ENCODE measurements around the gene LAMA3. TPM values are rescaled to one million over a fixed set of nuclear protein-coding genes. Genes with fewer than 3 reads are reported as not detected.

Gene LAMA3
- total RNA-seq, 1 donor from 2014 or later, result 106 TPM

- peaks cover 23% of the 10 kb centered on the region for H3K4me1 ChIP-seq
- no peak overlapping the region for H3K4me3 ChIP-seq
- H3K9me3 ChIP-seq, result no peaks in the 10 kb centered on the region
- no peak for TF ChIP-seq CTCF (IDR thresholded peaks at IDR 0.05)
- no peak for TF ChIP-seq POLR2A (IDR thresholded peaks at IDR 0.05)
- TF ChIP-seq POLR2AphosphoS5 (IDR thresholded peaks at IDR 0.05; ENCODE audit: insufficient read depth in 1 of 2, low read depth in 1 of 2), result no peak
- peaks cover 0 to 4% of the 10 kb centered on the region in 2 donors for H3K36me3 ChIP-seq
- no peak overlapping the region for H3K27ac ChIP-seq
- intact Hi-C loops (cut with DNase I), result no loop called here
- no peak for DNase-seq (ENCODE audit: extremely low spot score in 2 of 2)
- no peaks in the 10 kb centered on the region for H3K27me3 ChIP-seq
Observed at GRCh38 chr18:23648940-23649607, 40.2 kb upstream of the LAMA3 start.

- TF ChIP-seq POLR2A (IDR thresholded peaks at IDR 0.05) (no peak), POLR2AphosphoS5 (IDR thresholded peaks at IDR 0.05; ENCODE audit: insufficient read depth in 1 of 2, low read depth in 1 of 2) (peak in 1 of 2 donors; percentile 74)
- no peaks in the 10 kb centered on the region for H3K36me3 ChIP-seq
- no peak overlapping the region for H3K4me3 ChIP-seq
- no peaks in the 10 kb centered on the region for H3K27me3 ChIP-seq
- intact Hi-C loops (cut with DNase I), result no loop called here
- H3K27ac ChIP-seq, result no peak overlapping the region
- no peaks in the 10 kb centered on the region for H3K9me3 ChIP-seq
- DNase-seq (ENCODE audit: extremely low spot score in 2 of 2), result no peak
- peaks cover 17% of the 10 kb centered on the region for H3K4me1 ChIP-seq
Observed at GRCh38 chr18:23650968-23651927, 38.0 kb upstream of the LAMA3 start.

- Histone ChIP-seq H3K4me1 (peaks cover 17% of the 10 kb centered on the region), H3K27ac (no peak overlapping the region), H3K36me3 (no peaks in the 10 kb centered on the region), H3K27me3 (no peaks in the 10 kb centered on the region), H3K9me3 (no peaks in the 10 kb centered on the region), H3K4me3 (no peak overlapping the region)
- intact Hi-C loops (cut with DNase I), result no loop called here
- TF ChIP-seq POLR2AphosphoS5 (IDR thresholded peaks at IDR 0.05; ENCODE audit: insufficient read depth in 1 of 2, low read depth in 1 of 2) (no peak), POLR2A (IDR thresholded peaks at IDR 0.05) (no peak), CTCF (IDR thresholded peaks at IDR 0.05) (no peak)
- DNase-seq (ENCODE audit: extremely low spot score in 2 of 2), result no peak
Observed at GRCh38 chr18:23652232-23652631, 37.0 kb upstream of the LAMA3 start.

- no peak overlapping the region for H3K27ac ChIP-seq
- intact Hi-C loops (cut with DNase I), result no loop called here
- H3K36me3 ChIP-seq, result no peaks in the 10 kb centered on the region
- no peaks in the 10 kb centered on the region for H3K9me3 ChIP-seq
- DNase-seq (ENCODE audit: extremely low spot score in 2 of 2), result no peak
- H3K4me1 ChIP-seq, result peaks cover 22% of the 10 kb centered on the region
- no peaks in the 10 kb centered on the region for H3K27me3 ChIP-seq
- TF ChIP-seq POLR2A (IDR thresholded peaks at IDR 0.05) (no peak), CTCF (IDR thresholded peaks at IDR 0.05) (no peak), POLR2AphosphoS5 (IDR thresholded peaks at IDR 0.05; ENCODE audit: insufficient read depth in 1 of 2, low read depth in 1 of 2) (no peak)
- no peak overlapping the region for H3K4me3 ChIP-seq
Observed at GRCh38 chr18:23658285-23658684, 31.0 kb upstream of the LAMA3 start.

GRCh38 chr18:23661735-23662308 is 27.4 kb upstream of the LAMA3 start:
- H3K36me3 ChIP-seq, result no peaks in the 10 kb centered on the region
- peak overlapping the region; percentile 61 to 85 for H3K4me3 ChIP-seq
- H3K27ac ChIP-seq, result peak overlapping the region; percentile 75
- H3K4me1 ChIP-seq, result peaks cover 25% of the 10 kb centered on the region
- TF ChIP-seq POLR2AphosphoS5 (IDR thresholded peaks at IDR 0.05; ENCODE audit: insufficient read depth in 1 of 2, low read depth in 1 of 2), result no peak
- TF ChIP-seq CTCF (IDR thresholded peaks at IDR 0.05), result no peak
- TF ChIP-seq POLR2A (IDR thresholded peaks at IDR 0.05), result no peak
- DNase-seq (ENCODE audit: extremely low spot score in 2 of 2), result no peak
- H3K27me3 ChIP-seq, result no peaks in the 10 kb centered on the region
- intact Hi-C loops (cut with DNase I), result no loop called here
- no peaks in the 10 kb centered on the region for H3K9me3 ChIP-seq
